K562 (cell line): ENCODE measurements around the gene FASTK. TPM values are rescaled to one million over a fixed set of nuclear protein-coding genes. Genes with fewer than 3 reads are reported as not detected.
A peak's percentile ranks its signal among the peaks of the same experiment; 100 is the strongest.

Experiments
- BCL6 ChIP-seq: fragments of 250-450 bp; sonication (Bioruptor Pico); IDR thresholded peaks from 2 replicates; pipeline ENCODE4 v1.4.0; 2020
- BRCA1 ChIP-seq, 2 experiments: fragments of 450-650 bp in 1 of 2; sonication (generic) in 1 of 2; formaldehyde crosslinking in 1 of 2; IDR thresholded peaks; 2 replicates each; pipeline versions ENCODE4 v1.5.0 to v1.6.1; 2017 to 2020; ENCODE audit warnings: mild to moderate bottlenecking in 1 of 2, missing genetic modification reagents in 1 of 2
- CCNT2 ChIP-seq: IDR thresholded peaks from 2 replicates; pipeline ENCODE4 v1.6.1; 2011; ENCODE audit warnings: borderline replicate concordance, low read depth, mild to moderate bottlenecking, moderate library complexity, mixed read lengths, low read length; ENCODE audit not compliant: insufficient read length; ENCODE audit errors: extremely low read depth
- DLX4 ChIP-seq: fragments of 250-450 bp; sonication (Bioruptor Pico); IDR thresholded peaks from 2 replicates; pipeline ENCODE4 v1.6.1; 2021; ENCODE audit warnings: mild to moderate bottlenecking
- FOXP4 ChIP-seq: sonication (generic); formaldehyde crosslinking; IDR thresholded peaks from 2 replicates; pipeline ENCODE4 v1.8.0; 2022; ENCODE audit warnings: mild to moderate bottlenecking, missing genetic modification reagents, borderline replicate concordance
- HDAC3 ChIP-seq: fragments of 450-650 bp; IDR thresholded peaks from 2 replicates; pipeline ENCODE4 v1.6.1; 2018; ENCODE audit warnings: borderline replicate concordance, mild to moderate bottlenecking, moderate library complexity; ENCODE audit not compliant: partially characterized antibody
- HEY1 ChIP-seq: fragments of 250-450 bp; sonication (Bioruptor Pico); IDR thresholded peaks from 2 replicates; pipeline ENCODE4 v1.5.0; 2020; ENCODE audit warnings: mild to moderate bottlenecking, moderate library complexity, borderline replicate concordance
- MCM2 ChIP-seq: fragments of 450-650 bp; IDR thresholded peaks from 2 replicates; pipeline ENCODE4 v1.6.1; 2017; ENCODE audit warnings: low read depth, mild to moderate bottlenecking
- NCOA1 ChIP-seq: fragments of 450-650 bp; IDR thresholded peaks from 2 replicates; pipeline ENCODE4 v1.6.1; 2016; ENCODE audit warnings: low read depth
- NFYB ChIP-seq: IDR thresholded peaks from 2 replicates; pipeline ENCODE4 v1.6.1; 2011; ENCODE audit warnings: mild to moderate bottlenecking, moderate library complexity; ENCODE audit not compliant: insufficient read length; ENCODE audit errors: extremely low read depth
- PRDM10 ChIP-seq: fragments of 450-650 bp; IDR thresholded peaks from 2 replicates; pipeline ENCODE4 v1.6.1; 2018; ENCODE audit not compliant: partially characterized antibody
- RBM22 ChIP-seq: fragments of 200-400 bp; formaldehyde crosslinking; IDR thresholded peaks from 2 replicates; pipeline ENCODE4 v1.6.1; 2018; ENCODE audit warnings: low read length, low read depth; ENCODE audit not compliant: poor library complexity, severe bottlenecking
- TFAP4 ChIP-seq: sonication (generic); formaldehyde crosslinking; IDR thresholded peaks from 2 replicates; pipeline ENCODE4 v1.8.0; 2022; ENCODE audit warnings: missing genetic modification reagents, mild to moderate bottlenecking, moderate library complexity, borderline replicate concordance
- ZNF239 ChIP-seq: fragments of 250-450 bp; sonication (Bioruptor Pico); IDR thresholded peaks from 2 replicates; pipeline ENCODE4 v1.4.0; 2020; ENCODE audit warnings: mild to moderate bottlenecking
- ZNF740 ChIP-seq, 3 experiments: fragments of 200-800 bp in 1 of 3; sonication (Bioruptor generic) in 1 of 3; sonication (generic) in 1 of 3; formaldehyde crosslinking in 1 of 3; IDR thresholded peaks; 2 replicates each; pipeline versions ENCODE4 v1.6.1 to v1.8.0; 2016 to 2022; ENCODE audit warnings: mild to moderate bottlenecking in 2 of 3, missing compliant biosample characterization in 2 of 3, missing genetic modification characterization in 2 of 3, missing genetic modification reagents in 1 of 3
- ZNF77 ChIP-seq: fragments of 250-450 bp; sonication (Bioruptor Pico); IDR thresholded peaks from 2 replicates; pipeline ENCODE4 v1.5.0; 2020
- polyA plus RNA-seq, 8 experiments: library from polyadenylated mRNA; depleted of rRNA in 4 of 8; stranded (reverse) in 5 of 8; unstranded in 3 of 8; fragments of >200 nt; fragmentation: Nextera tagmentation in 2 of 8; fragmentation: Illumina TruSeq in 1 of 8; extraction: Ambion mirVana in 2 of 8; extraction: Trizol in 1 of 8; gene quantifications; 2 replicates each; pipeline versions ENCODE4 v1.2.1 to v1.2.3, GENCODE V29; 2011 to 2014; ENCODE audit warnings: inconsistent platforms in 1 of 8, missing spikeins in 1 of 8
- total RNA-seq, 7 experiments: library from RNA; depleted of rRNA in 6 of 7; stranded (reverse); fragments of >200 nt in 6 of 7; fragmentation: Illumina TruSeq in 2 of 7; extraction: Trizol in 2 of 7; gene quantifications; 2 replicates each; pipeline versions ENCODE4 v1.2.1 to v1.2.3, GENCODE V29; 2011 to 2021; ENCODE audit warnings: low replicate concordance in 1 of 7

FASTK gene
- total and polyA plus RNA-seq, 9 of the 15 experiments (the other 6 are each of a cell fraction or from before 2014, with no cell fraction given), result 0.51 to 150 (median 48.2) TPM

GRCh38 chr7:151061213-151062110 is 19.1 kb downstream of the FASTK start (continued):
- TF ChIP-seq RBM22 (no peak), DLX4 (CRISPR knock-in tag) (no peak), HDAC3 (no peak), PRDM10 (no peak), TFAP4 (CRISPR knock-in tag) (0 out of 2 replicates have a peak, but pooled peaks have one; percentile 2), ZNF740 (CRISPR knock-in tag; IDR thresholded peaks at IDR 0.05) (0 out of 2 replicates have a peak, but pooled peaks have one; percentile 60), ZNF740 (tag; IDR thresholded peaks at IDR 0.05) (no peak), CCNT2 (no peak), ZNF239 (CRISPR knock-in tag) (no peak), BRCA1 (IDR thresholded peaks at IDR 0.05) (no peak), BRCA1 (CRISPR knock-in tag; IDR thresholded peaks at IDR 0.05) (0 out of 2 replicates have a peak, but pooled peaks have one; percentile 84), ZNF77 (no peak), MCM2 (no peak), BCL6 (CRISPR knock-in tag) (no peak), HEY1 (no peak), NFYB (no peak), NCOA1 (no peak), FOXP4 (no peak)
